UCSD-AML1 (cell line): ENCODE results near the gene AIF1.

ENCODE experiments used
- DNase-seq: peaks from one replicate; lab custom pipeline; 2025; ENCODE audit not compliant: unreplicated experiment; lab: John Stamatoyannopoulos, UW

The AIF1 gene

GRCh38 chr6:31641370-31641769 lies 26.3 kb downstream of the AIF1 start:
- DNase-seq: no peak

- DNase-seq: no peak
Measured at GRCh38 chr6:31642798-31643570, 27.9 kb downstream of the AIF1 start.

- DNase-seq: no peak
Measured at GRCh38 chr6:31643818-31644454, 28.9 kb downstream of the AIF1 start.

GRCh38 chr6:31645325-31645724 lies 30.3 kb downstream of the AIF1 start:
- no peak for DNase-seq

- DNase-seq: no peak
Measured at GRCh38 chr6:31651602-31652191, 36.7 kb downstream of the AIF1 start.

GRCh38 chr6:31652925-31653724 lies 38.1 kb downstream of the AIF1 start:
- DNase-seq: no peak

- DNase-seq: no peak
Measured at GRCh38 chr6:31654574-31655348, 39.7 kb downstream of the AIF1 start.

GRCh38 chr6:31655349-31656237 lies 40.6 kb downstream of the AIF1 start, which contains the start of gene APOM:
APOM (plus strand) TSS chr6:31655894; CDS start chr6:31655967, 73 bp downstream.
- no peak for DNase-seq

GRCh38 chr6:31657406-31658157 lies 42.5 kb downstream of the AIF1 start:
- no peak for DNase-seq

- no peak for DNase-seq
Measured at GRCh38 chr6:31658158-31658688, 43.2 kb downstream of the AIF1 start.

GRCh38 chr6:31658983-31659648 lies 44.1 kb downstream of the AIF1 start:
- DNase-seq: no peak

- no peak for DNase-seq
Measured at GRCh38 chr6:31659649-31660380, 44.8 kb downstream of the AIF1 start.

- peak; percentile 89 for DNase-seq
Measured at GRCh38 chr6:31660381-31661261, 45.6 kb downstream of the AIF1 start, which contains the start of gene C6orf47. C6orf47 (minus strand) TSS chr6:31660778; CDS start chr6:31659947, 831 bp downstream.

- DNase-seq: no peak
Measured at GRCh38 chr6:31661262-31662123, 46.5 kb downstream of the AIF1 start.

- DNase-seq: no peak
Measured at GRCh38 chr6:31662124-31662723, 47.2 kb downstream of the AIF1 start.
